Fibroblast of gingiva (primary cell): ENCODE measurements around the gene FAAP20.

Experiments used
- DNase-seq: peaks from one replicate; pipeline ENCODE4 v3.0.0-alpha.2; 2011; ENCODE audit warnings: low read depth

Gene FAAP20

DNA sequence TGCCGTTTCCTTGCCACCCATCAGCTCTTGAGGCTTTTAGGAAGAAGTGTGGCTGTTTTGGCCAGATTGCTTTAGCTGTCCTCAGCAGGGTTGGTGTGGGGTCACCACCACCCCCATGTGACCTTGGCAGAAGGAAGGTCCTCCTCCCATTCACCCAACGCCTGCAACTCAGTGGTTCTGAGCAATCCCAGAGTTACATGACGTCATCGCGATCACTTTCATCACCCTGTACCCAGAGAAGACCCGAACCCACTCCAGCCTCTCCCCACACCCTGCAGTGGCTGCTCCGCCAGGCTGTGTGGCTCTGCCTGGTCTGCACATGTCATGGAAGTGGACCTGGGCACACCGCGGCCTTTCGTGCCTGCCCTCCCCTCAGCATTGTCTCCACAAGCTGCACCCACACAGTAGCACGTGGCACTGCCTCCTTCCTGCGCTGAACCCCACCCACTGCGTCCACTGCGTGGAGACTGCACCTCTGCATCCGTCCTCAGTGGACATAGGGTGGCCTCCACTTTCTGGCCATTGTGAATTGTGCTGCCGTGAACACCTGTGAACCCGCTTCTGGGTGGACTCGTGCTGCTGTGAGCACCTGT, 16.5 kb downstream of the FAAP20 start:
- no peak for DNase-seq

DNA sequence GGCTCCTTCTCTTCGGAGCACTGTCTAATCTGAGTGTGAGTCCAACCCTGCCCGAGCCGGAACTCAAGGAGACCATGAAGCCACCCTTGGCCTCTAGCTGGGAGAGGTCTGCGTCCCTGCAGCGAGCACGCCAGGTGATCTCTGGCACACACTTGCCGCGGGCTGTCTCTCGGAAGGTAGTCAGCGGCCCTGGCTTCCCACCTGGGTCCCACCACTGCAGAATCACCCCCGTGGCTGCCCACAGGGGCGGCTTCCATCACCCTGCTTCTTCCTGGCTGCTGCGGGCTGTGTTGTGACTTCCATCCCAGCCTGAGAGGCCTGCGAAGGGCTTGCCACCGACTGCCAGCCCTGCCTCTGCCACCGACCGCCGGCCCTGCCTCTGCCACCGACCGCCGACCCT, 17.0 kb downstream of the FAAP20 start:
- DNase-seq: no peak

DNA sequence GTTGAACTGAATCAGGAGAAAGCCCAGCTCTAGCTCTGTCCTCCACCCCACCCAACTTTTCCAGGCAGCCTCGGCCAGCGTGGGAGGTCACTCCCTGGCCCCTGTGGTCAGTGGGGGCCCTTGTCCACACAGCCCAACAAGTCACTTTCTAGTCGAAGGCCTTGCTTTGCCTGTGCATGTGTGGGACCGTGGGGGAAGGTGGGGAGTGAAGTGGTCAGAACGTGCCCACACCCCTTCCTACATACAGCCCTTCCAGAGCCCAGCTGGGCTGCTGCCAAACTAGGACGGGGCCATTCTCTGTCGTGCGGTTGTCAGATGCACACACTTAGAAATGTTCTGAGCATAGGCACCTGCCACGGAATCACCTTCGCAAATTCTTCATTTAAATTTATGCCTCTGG, 18.0 kb downstream of the FAAP20 start:
- no peak for DNase-seq

DNA sequence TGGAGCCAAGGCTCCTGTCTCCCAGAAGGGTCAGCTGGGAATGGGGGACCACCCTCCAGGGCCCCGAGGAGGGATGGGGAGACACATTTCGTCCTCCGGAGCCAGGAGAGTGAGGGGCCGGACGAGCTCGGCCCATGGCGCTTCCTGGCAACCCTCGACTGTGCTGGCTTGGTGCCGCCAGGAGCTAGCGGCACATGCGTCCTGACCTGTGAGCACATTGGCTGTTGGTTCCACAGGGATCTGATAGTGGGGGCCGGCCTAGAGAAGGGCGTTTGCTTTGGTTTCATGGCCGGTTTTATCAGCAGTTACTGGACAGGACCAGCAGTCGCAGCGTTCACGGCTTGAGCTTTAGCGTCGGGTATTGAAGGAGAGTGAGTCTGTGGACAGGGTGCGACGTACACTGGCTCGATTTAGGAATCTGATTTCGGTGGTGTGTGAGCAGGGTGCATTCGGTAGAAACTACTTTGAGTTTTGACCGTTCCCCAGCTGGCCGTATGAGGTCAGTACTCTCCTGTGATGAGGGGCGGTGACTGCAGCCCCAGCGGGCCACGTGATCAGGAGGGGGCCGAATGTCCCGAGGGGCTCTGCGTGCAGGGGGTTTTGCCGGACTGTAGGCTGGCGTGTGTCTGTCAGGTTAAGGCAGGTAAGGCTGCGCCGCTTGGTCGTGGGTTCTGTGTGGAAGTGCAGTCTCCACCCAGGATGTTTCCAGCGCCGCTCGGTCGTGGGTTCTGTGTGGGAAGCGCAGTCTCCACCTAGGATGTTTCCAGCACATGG, 18.7 kb downstream of the FAAP20 start:
- no peak for DNase-seq

DNA sequence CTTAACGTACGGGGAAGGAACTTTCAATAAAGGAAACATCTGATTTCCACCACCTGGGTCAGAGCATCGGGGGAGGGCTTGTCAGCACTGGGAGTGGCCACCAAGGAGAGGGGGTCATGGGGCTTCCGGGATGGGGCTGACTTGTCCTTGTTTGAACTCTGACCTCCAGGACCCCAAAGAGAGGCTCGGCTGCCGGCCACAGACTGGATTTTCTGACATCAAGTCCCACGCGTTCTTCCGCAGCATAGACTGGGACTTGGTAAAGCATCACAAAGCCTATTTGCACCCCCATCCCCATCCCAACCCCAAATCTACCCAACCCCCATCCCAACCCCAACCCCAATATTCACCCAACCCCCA, 19.5 kb downstream of the FAAP20 start:
- no peak for DNase-seq

DNA sequence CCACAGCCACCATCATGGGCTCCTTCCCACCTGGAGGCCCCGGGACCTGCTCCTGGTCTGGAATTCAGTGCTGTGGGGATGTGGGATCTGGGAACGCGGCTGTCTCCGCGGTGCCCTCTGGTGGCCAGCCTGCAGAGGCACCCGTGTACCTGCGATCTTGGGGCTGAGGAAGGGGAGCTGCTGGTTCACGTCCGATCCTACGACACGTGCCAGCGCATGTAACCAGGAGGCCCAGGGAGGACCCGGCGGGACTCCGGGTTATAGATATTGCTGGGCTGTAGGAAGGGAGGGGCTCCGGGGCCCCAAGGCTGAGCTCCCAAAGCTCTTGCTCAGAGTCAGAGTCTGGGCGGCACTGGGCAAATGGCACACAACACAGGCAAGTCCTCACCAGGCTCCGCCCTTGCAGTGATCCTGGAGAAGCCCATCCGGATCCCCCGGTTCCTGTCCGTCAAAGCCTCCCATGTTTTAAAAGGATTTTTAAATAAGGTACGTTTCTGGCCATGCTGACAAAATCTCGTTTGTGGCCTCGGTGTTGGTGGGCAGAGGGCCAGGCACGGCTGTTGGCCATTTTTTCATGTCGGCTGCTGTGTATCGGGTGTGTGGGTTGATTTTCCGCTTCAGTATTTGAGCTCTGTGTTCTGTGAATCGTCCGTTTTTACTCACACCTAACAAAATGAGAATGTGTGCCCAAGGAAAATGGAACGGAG, 20.1 kb downstream of the FAAP20 start:
- peak; percentile 38 for DNase-seq

DNA sequence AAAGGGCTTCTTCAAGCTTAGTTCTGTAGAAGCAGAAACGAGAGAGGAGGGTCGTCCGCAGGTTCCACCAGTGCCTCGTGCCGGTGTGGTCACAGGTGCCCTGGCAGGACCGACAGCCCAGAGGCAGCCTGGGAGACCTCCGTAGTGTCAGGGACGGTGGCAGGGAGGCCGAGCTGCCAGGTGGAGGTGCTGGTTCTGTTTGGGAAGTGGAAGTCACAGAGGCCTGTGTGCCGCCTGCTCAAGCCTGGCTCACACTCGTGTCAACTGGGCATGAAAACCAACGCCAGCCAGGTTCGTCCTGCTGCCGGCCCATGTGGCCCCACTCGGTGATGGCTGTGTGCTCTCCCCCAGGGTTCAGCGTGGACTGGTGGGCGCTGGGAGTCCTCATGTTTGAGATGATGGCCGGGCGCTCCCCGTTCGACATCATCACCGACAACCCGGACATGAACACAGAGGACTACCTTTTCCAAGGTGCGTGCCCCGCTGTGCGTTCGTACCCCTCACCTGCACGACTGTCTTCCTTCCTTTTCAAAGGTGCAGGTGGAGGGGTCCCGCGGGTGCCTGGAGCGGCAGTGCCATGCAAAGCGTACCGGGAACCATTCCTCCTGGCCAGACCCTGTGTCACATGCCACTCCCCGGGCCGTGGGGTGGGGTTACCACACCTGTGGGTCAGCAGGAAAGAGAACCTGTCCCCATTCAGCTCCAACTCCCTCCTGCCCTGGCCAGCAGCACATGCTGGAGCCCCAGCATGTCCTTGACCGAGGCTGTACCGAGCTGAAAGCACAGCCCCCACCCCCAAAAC, 20.8 kb downstream of the FAAP20 start:
- no peak for DNase-seq

DNA sequence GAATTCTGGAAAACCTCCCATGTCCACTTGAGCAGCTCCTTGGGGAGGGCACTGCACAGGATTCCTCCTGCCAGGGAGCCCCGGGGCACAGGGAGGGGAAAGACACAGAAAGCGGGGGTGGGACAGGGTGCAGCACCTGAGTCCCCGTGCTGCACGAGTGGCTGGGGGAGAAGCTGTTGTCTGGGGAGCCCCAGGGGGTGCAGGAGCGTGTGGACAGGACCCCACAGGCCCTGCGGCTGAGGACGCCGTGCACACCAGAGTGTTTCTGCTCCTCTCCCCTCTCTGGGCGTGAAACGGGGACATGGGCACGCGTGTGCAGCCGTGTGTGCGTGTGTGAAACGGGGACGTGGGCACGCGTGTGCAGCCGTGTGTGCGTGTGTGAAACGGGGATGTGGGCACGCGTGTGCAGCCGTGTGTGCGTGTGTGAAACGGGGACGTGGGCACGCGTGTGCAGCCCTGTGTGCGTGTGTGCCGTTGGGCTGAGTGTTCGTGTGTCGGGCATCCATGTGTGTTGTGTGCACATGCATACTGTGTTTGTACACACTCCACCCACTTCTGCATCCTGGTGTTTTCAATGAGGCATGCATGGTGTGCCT, 21.9 kb downstream of the FAAP20 start:
- no peak for DNase-seq

DNA sequence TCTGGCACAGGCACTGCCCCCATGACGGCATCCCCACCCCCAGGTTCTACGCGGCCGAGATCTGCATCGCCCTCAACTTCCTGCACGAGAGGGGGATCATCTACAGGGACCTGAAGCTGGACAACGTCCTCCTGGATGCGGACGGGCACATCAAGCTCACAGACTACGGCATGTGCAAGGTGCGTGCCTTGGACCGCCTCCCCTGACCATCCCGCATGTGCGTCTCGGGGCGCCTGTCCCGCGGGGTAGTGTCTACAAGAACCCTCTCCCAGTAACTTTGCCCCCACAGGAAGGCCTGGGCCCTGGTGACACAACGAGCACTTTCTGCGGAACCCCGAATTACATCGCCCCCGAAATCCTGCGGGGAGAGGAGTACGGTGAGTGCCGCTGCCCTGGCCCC, 22.6 kb downstream of the FAAP20 start:
- DNase-seq: no peak

DNA sequence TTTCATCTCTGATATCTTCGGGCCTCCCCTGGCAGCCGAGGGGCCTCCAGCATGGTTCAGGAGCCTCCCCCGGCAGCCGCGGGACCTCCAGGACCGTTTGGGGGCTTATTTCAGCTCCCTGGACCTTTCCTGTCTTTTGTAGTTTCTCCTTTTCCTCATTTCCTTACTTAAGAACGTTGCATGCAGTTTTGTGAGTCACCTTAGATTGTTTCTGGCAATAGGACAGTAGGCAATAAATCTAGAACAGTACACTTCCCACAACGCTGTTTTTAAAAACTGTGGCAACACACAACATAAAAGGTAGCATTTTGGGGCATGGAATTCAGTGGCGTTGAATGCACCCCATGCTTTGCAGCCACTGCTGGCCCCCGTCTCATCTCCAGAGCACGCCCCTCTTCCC, 24.4 kb downstream of the FAAP20 start:
- DNase-seq: no peak

DNA sequence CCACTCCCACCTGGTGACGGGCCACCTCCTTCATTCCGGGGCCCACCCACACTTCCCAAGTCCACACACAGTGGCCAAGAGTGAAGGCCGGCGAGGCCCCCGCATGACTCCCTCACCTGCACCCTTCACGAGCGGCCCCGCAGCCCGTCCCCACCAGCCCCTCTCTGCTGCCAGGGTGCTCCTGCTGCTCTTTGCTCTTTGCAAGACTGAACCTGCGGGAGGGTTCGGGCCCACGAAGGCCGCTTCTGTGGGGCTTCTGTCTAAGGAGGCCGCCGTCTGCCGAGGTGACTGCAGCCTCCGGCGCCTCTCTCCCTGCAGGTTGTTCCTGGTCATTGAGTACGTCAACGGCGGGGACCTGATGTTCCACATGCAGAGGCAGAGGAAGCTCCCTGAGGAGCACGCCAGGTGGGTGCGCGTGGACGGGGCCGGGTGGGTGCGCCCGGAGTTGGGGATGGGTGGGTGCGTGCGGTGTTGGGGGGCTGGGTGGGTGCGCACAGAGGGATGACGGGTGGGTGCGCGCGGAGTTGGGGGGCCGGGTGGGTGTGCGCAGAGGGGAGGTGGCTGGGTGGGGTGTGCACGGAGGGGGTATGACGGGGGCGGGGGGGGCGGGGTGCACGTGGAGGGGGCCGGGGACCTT, 25.3 kb downstream of the FAAP20 start:
- no peak for DNase-seq

DNA sequence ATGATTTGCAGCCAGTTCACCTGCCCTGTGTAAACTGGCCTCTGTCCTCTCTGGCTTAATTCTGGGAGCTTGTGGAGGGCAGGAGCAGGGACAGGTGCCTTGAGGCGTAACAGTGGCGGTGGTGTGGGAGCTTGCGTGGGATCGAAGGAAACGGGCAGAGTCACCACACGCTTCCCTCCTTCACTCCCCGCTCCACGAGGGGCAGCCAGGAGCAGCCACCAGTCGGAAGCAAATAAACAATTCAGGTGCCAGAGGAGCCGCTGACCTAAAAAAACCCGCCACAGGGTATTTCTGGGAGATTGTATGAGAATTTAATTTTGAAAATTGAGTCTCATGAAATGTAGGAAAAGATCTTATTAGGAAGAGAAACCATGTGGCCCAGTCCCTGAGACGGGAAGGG, 26.0 kb downstream of the FAAP20 start:
- DNase-seq: no peak

DNA sequence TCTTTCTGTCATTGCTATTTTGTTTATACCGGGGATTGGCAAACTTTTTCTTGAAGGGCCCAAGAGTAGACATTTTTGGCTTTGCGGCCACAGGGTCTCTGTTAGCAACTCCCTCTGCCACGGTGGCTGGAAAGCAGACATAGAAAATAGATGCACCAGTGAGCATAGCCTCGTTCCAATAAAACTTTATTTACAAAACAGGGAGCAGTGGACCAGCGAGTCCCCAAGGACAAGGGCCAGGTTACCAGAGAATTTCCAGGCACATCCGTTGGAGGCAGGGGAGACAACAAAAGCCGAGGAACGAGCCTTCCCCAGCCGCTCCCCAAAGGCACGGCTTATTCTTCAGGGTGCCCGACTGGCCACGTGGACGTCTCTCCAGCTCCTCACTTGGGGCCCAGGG, 26.5 kb downstream of the FAAP20 start:
- DNase-seq: no peak

DNA sequence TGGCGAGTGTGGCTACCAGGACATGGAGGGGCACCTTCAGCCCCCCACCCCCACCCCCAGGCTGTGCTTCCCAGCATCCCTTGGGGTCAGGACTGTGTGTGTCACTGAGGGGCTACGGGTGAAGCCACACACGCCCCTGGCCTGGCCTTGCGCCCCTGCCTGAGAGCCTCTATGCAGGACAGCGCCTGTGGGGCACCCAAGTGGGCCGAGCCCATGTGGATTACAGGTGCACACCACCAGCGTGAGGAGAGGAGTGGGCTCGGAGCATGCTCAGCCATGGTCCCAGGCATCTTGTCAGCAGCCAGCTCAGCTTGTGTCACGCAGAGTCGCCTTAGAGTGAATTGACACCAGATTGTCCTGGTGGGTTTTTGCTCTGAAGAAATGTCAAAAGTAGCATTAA, 27.9 kb downstream of the FAAP20 start:
- no peak for DNase-seq

DNA sequence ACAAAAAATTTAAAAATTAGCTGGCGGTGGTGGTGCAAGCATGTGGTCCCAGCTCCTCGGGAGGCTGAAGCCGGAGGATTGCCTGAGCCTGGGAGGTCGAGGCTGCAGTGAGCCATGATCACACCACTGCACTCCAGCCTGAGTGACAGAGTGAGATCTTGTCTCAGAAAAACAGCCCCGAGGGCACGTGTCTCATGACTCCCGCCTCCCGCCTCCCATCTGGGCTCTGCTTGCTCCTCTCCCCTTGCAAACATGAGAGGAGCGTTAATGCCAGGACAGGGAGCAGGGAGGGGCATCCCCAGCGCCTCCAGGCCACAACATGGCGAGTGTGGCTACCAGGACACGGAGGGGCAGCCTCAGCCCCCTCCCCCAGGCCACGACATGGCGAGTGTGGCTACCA, 28.3 kb downstream of the FAAP20 start:
- no peak for DNase-seq

DNA sequence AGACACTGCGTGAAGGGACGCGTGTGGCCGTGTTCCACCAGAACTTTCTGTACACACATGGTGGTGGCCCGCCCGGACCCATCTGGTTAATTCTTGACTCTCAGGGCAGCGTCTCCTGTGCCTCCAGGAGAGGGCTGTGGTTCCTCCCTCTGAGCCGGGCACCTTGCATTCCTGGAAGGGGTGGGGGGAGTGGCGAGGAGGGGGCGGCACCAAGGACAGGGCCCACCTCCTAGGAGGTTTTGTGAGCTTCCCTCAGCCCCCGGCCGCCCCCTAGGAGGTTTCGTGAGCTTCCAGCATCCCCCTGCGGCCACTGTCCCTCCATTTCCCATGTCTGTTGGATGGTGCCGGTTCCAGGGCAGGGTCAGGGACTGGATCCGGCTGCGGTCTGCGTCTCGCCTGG, 28.9 kb downstream of the FAAP20 start:
- no peak for DNase-seq

DNA sequence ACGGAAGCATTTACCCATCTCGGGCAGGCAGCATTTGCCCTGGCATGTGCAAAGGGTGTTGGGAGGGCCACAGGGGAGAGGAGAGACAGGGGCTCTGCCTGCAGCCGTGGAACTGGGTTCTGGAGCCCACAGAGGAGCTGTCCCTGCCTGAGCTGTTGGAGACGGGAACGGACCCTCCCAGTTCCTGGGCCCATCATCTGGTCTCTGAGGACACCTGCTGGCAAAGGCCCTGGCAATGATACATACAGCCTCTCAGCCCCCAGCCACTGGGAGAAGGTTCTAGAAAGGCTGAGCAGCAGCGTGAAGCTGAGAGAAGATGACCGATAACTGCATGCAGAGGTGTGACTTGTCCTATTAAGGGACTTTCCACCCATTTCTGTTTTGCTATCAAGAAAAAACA, 31.4 kb downstream of the FAAP20 start:
- no peak for DNase-seq

DNA sequence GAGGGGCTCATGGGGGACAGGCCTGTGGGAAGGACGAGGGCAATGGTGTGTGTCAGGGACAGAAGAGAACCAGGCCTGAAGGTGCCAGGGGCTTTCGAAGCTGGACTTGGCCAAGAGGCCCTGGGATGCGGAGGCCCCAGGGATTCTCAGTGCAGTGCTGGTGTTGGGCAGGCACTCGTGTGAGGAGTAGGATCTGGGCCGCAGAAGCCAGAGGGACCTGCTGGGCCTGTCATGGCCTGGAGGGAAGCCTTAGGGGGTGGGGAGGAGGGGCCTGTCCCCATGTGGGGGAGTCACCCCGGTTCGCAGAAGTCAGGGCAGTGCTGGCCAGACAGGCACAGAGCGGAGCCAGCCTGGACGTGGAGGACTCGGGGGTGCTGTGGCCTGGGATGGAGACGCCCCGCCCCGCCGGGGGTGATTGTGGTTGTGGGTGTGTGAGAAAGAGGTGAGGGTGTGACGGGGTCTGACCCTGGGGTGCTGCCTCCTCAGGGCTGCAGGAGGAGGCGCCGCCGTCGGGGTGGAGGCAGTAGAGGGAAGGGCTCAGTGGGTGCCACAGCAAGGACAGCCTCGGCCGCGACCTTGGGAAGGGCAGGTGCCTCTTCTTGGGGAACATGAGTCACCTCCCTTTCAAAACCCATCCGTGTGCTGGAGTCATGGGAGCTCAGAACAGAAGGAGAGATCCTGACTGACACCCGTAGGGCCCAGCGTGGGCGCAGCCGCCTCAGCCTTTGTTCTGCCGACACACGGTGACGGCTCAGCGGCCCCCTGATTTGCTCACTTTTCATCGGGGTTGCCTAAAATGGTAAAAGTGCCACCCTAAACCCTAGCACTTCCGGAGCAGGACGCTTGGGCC, 33.9 kb downstream of the FAAP20 start:
- DNase-seq: no peak

DNA sequence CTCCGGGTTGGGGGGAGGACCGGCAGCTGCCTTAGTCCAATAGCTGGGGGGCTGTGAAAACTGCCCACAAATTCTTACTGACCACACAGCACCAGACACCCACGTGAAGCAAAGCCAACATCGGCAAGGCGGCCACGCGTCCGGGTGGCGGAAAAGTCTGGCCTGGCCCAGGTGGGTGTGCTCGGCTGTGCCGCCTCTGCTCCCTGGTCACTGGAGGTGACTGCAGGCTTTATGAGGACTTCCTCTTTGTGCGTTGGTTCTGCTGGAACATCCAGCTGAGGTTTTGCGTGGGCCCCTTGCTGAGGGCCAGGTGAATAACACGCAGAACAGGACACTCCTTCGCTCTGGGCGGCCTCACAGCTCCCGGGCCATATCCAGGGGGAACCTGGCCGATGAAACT, 35.4 kb downstream of the FAAP20 start:
- DNase-seq: no peak

DNA sequence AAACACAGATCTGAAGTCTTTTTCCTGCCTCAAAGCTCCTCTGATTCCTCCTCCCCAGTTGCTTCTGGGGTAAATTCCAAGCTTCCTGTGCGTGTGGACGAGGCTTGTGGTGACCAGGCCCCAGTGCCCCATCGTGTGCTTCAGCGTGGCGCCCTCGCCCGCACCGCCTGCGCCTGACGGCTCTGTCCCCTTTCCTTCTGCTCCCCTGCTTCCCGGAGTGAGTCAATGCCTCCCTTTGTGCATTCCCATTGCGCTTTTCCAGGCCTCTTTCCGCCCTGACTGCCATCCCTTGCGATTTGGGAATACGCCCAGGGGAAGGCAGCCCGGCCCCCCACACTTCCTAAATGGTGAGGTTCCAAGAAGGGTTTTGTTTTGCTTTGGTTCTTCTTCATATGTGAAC, 36.3 kb downstream of the FAAP20 start:
- no peak for DNase-seq

DNA sequence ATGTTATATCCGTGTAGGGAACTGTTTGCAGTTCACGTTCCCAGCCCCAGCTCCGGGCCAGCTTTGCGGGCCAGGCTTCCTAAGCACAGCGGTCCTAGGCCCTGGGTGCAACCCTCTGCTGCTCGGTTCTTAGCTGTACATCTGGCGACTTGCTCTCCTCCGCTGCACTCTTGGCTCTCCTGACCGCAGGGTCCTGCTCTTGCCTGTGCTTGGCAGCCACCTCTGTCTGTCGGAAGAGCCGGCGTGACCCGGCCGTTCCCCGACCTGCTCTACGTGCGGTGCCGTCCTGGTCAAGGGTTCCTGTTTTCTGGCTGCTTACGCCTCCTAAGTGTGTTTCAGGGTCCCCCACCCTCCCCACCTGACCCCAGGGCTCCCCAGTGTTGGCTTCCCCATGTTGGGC, 36.7 kb downstream of the FAAP20 start:
- DNase-seq: no peak
